Thoracic aorta (tissue), 2 donors: ENCODE results near the gene MYL6. TPM values are rescaled to one million over a fixed set of nuclear protein-coding genes. Genes with fewer than 3 reads are reported as not detected.

ENCODE experiments used
- ATAC-seq: fragments of 150-250 bp; one replicate; pipeline ENCODE4 v1.8.0; 2017; ENCODE audit warnings: low read depth; ENCODE audit not compliant: insufficient number of reproducible peaks, low FRiP score
- DNase-seq: peaks from one replicate; pipeline ENCODE4 v3.0.0-alpha.2; 2020; ENCODE audit warnings: low spot score
- H3K27ac ChIP-seq, 2 donors: fragments of 200-600 bp; sonication (generic); 1 replicate in 1 of 2; 2 replicates in 1 of 2; pipeline ENCODE4 v1.5.1; 2016; ENCODE audit warnings: mild to moderate bottlenecking in 2 of 2, moderate library complexity in 2 of 2
- H3K27me3 ChIP-seq: fragments of 200-600 bp; sonication (generic); replicated peaks from 2 replicates; pipeline ENCODE4 v1.6.0; 2016; ENCODE audit warnings: mild to moderate bottlenecking; ENCODE audit not compliant: insufficient read depth
- H3K36me3 ChIP-seq: fragments of 200-600 bp; sonication (generic); one replicate; pipeline ENCODE4 v1.5.1; 2016
- H3K4me1 ChIP-seq, 2 donors: fragments of 200-600 bp; sonication (generic); 1 replicate in 1 of 2; 2 replicates in 1 of 2; pipeline versions ENCODE4 v1.5.1 to v1.6.0; 2016; ENCODE audit warnings: low read depth in 2 of 2, mild to moderate bottlenecking in 1 of 2; ENCODE audit not compliant: control insufficient read depth in 1 of 2
- H3K4me3 ChIP-seq: fragments of 200-600 bp; sonication (generic); 2 replicates; pipeline ENCODE4 v1.5.1; 2016; ENCODE audit warnings: mild to moderate bottlenecking
- H3K9me3 ChIP-seq: fragments of 200-600 bp; sonication (generic); 2 replicates; pipeline ENCODE4 v1.5.1; 2016
- CTCF ChIP-seq: fragments of 200-600 bp; sonication (generic); IDR thresholded peaks from one replicate; pipeline ENCODE4 v1.5.1; 2019; ENCODE audit warnings: antibody characterized with exemption
- total RNA-seq, 2 donors: library from RNA; depleted of rRNA; stranded (reverse); fragments of >200 nt; gene quantifications; one replicate each; pipeline versions ENCODE4 v1.1.0 to v1.2.3, GENCODE V29; 2016

The MYL6 gene
- total RNA-seq, 2 donors from 2014 or later, result 1,762 to 3,064 TPM

- TF ChIP-seq CTCF, result no peak
- no peak for ATAC-seq
- H3K27ac ChIP-seq, result no peak overlapping the region
- no peaks in the 10 kb centered on the region for H3K9me3 ChIP-seq
- no peak overlapping the region for H3K4me3 ChIP-seq
- H3K27me3 ChIP-seq, result no peaks in the 10 kb centered on the region
- peaks cover 12% of the 10 kb centered on the region for H3K36me3 ChIP-seq
- no peak for DNase-seq
- H3K4me1 ChIP-seq, result peaks cover 9 to 31% of the 10 kb centered on the region in 2 donors
Observed at GRCh38 chr12:56121204-56121870, 36.8 kb upstream of the MYL6 start.

- Histone ChIP-seq H3K4me3 (no peak overlapping the region), H3K4me1 (peaks cover 19 to 42% of the 10 kb centered on the region in 2 donors), H3K27ac (no peak overlapping the region), H3K36me3 (peaks cover 12% of the 10 kb centered on the region), H3K9me3 (no peaks in the 10 kb centered on the region), H3K27me3 (no peaks in the 10 kb centered on the region)
- DNase-seq (no peak), ATAC-seq (no peak)
- TF ChIP-seq CTCF, result no peak
Observed at GRCh38 chr12:56122637-56123036, 35.5 kb upstream of the MYL6 start.

- Histone ChIP-seq H3K27me3 (no peaks in the 10 kb centered on the region), H3K4me1 (peaks cover 13 to 32% of the 10 kb centered on the region in 2 donors), H3K9me3 (no peaks in the 10 kb centered on the region), H3K4me3 (no peak overlapping the region), H3K27ac (no peak overlapping the region), H3K36me3 (peaks cover 12% of the 10 kb centered on the region)
- no peak for TF ChIP-seq CTCF
- ATAC-seq (no peak), DNase-seq (no peak)
Observed at GRCh38 chr12:56124133-56124532, 34.0 kb upstream of the MYL6 start.

GRCh38 chr12:56126732-56127239 is 31.4 kb upstream of the MYL6 start:
- ATAC-seq, result no peak
- Histone ChIP-seq H3K27me3 (no peaks in the 10 kb centered on the region), H3K27ac (peak overlapping the region; percentile 85 to 88), H3K36me3 (peaks cover 10% of the 10 kb centered on the region), H3K4me1 (peaks cover 21 to 34% of the 10 kb centered on the region in 2 donors), H3K9me3 (no peaks in the 10 kb centered on the region), H3K4me3 (peak overlapping the region; percentile 80)
- no peak for DNase-seq
- TF ChIP-seq CTCF, result no peak

- H3K4me1 ChIP-seq, result peaks cover 21 to 34% of the 10 kb centered on the region in 2 donors
- peak overlapping the region; percentile 80 for H3K4me3 ChIP-seq
- no peak for DNase-seq
- H3K27me3 ChIP-seq, result no peaks in the 10 kb centered on the region
- no peak for ATAC-seq
- H3K36me3 ChIP-seq, result peaks cover 15% of the 10 kb centered on the region
- no peak for TF ChIP-seq CTCF
- peak overlapping the region; percentile 85 to 88 for H3K27ac ChIP-seq
- H3K9me3 ChIP-seq, result no peaks in the 10 kb centered on the region
Observed at GRCh38 chr12:56127485-56127887, 30.7 kb upstream of the MYL6 start.
